ENCODE results near the gene SYT15.
"Not testable (repeated sequence)": the region's sequence is repeated elsewhere in the genome, so short reads cannot be mapped to it uniquely, and the experiment has no call there.

DNA sequence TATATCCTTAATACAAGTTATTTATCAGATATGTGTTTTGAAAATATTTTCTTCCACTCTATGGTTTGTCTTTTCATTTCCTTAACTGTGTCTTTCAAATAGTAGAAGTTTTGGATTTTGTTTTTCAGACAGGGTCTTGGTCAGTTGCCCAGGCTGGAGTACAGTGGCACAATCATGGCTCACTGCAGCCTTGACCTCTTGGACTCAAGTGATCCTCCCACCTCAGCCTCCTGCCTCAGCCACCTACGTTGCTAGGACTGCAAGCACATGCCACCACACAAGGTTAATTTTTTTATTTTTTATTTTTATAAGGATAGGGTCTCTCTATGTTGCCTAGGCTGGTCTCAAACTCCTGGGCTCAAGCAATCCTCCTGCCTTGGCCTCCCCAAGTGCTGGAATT, 46.7 kb upstream of the SYT15 start:
- TF ChIP-seq, protein P1, sequence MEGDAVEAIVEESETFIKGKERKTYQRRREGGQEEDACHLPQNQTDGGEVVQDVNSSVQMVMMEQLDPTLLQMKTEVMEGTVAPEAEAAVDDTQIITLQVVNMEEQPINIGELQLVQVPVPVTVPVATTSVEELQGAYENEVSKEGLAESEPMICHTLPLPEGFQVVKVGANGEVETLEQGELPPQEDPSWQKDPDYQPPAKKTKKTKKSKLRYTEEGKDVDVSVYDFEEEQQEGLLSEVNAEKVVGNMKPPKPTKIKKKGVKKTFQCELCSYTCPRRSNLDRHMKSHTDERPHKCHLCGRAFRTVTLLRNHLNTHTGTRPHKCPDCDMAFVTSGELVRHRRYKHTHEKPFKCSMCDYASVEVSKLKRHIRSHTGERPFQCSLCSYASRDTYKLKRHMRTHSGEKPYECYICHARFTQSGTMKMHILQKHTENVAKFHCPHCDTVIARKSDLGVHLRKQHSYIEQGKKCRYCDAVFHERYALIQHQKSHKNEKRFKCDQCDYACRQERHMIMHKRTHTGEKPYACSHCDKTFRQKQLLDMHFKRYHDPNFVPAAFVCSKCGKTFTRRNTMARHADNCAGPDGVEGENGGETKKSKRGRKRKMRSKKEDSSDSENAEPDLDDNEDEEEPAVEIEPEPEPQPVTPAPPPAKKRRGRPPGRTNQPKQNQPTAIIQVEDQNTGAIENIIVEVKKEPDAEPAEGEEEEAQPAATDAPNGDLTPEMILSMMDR (IDR thresholded peaks at IDR 0.05): not testable (repeated sequence)
- not testable (repeated sequence) for TF ChIP-seq POLR2AphosphoS5 (IDR thresholded peaks at IDR 0.05; ENCODE audit: low read depth, low read length); SIN3A (IDR thresholded peaks at IDR 0.05; ENCODE audit: borderline replicate concordance, insufficient read depth, low read depth, low read length)
- TF ChIP-seq, protein P2, sequence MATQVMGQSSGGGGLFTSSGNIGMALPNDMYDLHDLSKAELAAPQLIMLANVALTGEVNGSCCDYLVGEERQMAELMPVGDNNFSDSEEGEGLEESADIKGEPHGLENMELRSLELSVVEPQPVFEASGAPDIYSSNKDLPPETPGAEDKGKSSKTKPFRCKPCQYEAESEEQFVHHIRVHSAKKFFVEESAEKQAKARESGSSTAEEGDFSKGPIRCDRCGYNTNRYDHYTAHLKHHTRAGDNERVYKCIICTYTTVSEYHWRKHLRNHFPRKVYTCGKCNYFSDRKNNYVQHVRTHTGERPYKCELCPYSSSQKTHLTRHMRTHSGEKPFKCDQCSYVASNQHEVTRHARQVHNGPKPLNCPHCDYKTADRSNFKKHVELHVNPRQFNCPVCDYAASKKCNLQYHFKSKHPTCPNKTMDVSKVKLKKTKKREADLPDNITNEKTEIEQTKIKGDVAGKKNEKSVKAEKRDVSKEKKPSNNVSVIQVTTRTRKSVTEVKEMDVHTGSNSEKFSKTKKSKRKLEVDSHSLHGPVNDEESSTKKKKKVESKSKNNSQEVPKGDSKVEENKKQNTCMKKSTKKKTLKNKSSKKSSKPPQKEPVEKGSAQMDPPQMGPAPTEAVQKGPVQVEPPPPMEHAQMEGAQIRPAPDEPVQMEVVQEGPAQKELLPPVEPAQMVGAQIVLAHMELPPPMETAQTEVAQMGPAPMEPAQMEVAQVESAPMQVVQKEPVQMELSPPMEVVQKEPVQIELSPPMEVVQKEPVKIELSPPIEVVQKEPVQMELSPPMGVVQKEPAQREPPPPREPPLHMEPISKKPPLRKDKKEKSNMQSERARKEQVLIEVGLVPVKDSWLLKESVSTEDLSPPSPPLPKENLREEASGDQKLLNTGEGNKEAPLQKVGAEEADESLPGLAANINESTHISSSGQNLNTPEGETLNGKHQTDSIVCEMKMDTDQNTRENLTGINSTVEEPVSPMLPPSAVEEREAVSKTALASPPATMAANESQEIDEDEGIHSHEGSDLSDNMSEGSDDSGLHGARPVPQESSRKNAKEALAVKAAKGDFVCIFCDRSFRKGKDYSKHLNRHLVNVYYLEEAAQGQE (IDR thresholded peaks at IDR 0.05; ENCODE audit: insufficient read depth in 1 of 2, low read depth in 2 of 2, low read length in 1 of 2): not testable (repeated sequence)
